Caco-2 (cell line): ENCODE results near the gene TRIM61. TPM values are rescaled to one million over a fixed set of nuclear protein-coding genes. Genes with fewer than 3 reads are reported as not detected.

Experiments used
- BruUV-seq: library from RNA; stranded (reverse); fragments of 400-500 nt; replicated peaks from 2 replicates; lab custom pipeline; 2021; lab: Mats Ljungman, UMichigan
- CTCF ChIA-PET: fragments of 300-600 bp; sonication (Branson Sonifier 250); formaldehyde crosslinking; loops from one replicate; lab custom pipeline; 2022; ENCODE audit warnings: antibody characterized with exemption; lab: Charles Lee
- POLR2A ChIA-PET: fragments of 300-600 bp; sonication (Branson Sonifier 250); formaldehyde crosslinking; loops from one replicate; lab custom pipeline; 2022; ENCODE audit warnings: antibody characterized with exemption; lab: Charles Lee
- DNase-seq, 2 experiments: peaks; one replicate each; pipeline versions ENCODE4 v3.0.0 to v3.0.0-alpha.2; 2020 to 2022
- H3K27me3 ChIP-seq: replicated peaks from 2 replicates; pipeline ENCODE4 v1.6.0; 2011; ENCODE audit warnings: low read length; ENCODE audit not compliant: control insufficient read depth, insufficient read depth
- H3K36me3 ChIP-seq: 2 replicates; pipeline ENCODE4 v1.5.1; 2011; ENCODE audit warnings: low read length; ENCODE audit not compliant: control insufficient read depth, insufficient read depth
- H3K4me1 ChIP-seq: fragments of 250-450 bp; sonication (Bioruptor Pico); 2 replicates; pipeline ENCODE4 v1.5.1; 2020; ENCODE audit warnings: mild to moderate bottlenecking
- H3K4me3 ChIP-seq: 2 replicates; pipeline ENCODE4 v1.5.1; 2011; ENCODE audit warnings: low read depth, mild to moderate bottlenecking, control low read depth, low read length
- H3K9me3 ChIP-seq: fragments of 250-450 bp; sonication (Bioruptor Pico); 2 replicates; pipeline ENCODE4 v1.5.1; 2020; ENCODE audit warnings: mild to moderate bottlenecking, moderate library complexity
- H3K27ac Mint-ChIP-seq: one replicate; pipeline ENCODE4 v1.8.0; 2022; ENCODE audit warnings: mixed read lengths; ENCODE audit not compliant: unreplicated experiment
- H3K27me3 Mint-ChIP-seq: one replicate; pipeline ENCODE4 v1.8.0; 2022; ENCODE audit warnings: mixed read lengths; ENCODE audit not compliant: insufficient read depth, unreplicated experiment
- H3K36me3 Mint-ChIP-seq: one replicate; pipeline ENCODE4 v1.8.0; 2022; ENCODE audit warnings: mild to moderate bottlenecking, mixed read lengths; ENCODE audit not compliant: insufficient read depth, unreplicated experiment
- H3K4me1 Mint-ChIP-seq: one replicate; pipeline ENCODE4 v1.8.0; 2022; ENCODE audit warnings: low read depth, mixed read lengths; ENCODE audit not compliant: unreplicated experiment
- H3K4me3 Mint-ChIP-seq: one replicate; pipeline ENCODE4 v1.8.0; 2022; ENCODE audit warnings: mild to moderate bottlenecking, moderate library complexity, mixed read lengths; ENCODE audit not compliant: unreplicated experiment
- H3K9me3 Mint-ChIP-seq: one replicate; pipeline ENCODE4 v1.8.0; 2022; ENCODE audit warnings: mixed read lengths; ENCODE audit not compliant: unreplicated experiment
- intact Hi-C: fragments of 100-400 bp; cut with micrococcal nuclease; formaldehyde crosslinking; loops from one replicate; pipeline ENCODE4 v1.10.0; 2022; ENCODE audit not compliant: unreplicated experiment
- total RNA-seq: library from RNA; stranded (reverse); gene quantifications from 2 replicates; pipeline ENCODE4 v1.2.3, GENCODE V29; 2022
- TF ChIP-seq, protein P1 (sequence below), 2 experiments: fragments of 200-600 bp in 1 of 2; IDR thresholded peaks; 1 replicate in 1 of 2; 2 replicates in 1 of 2; pipeline versions ENCODE4 v1.5.1 to v1.8.0; 2011 to 2022; ENCODE audit warnings: antibody characterized with exemption in 1 of 2, control low read depth in 1 of 2, inconsistent platforms in 1 of 2, low read depth in 1 of 2, low read length in 1 of 2, mild to moderate bottlenecking in 1 of 2, moderate library complexity in 1 of 2; ENCODE audit not compliant: insufficient read depth in 1 of 2, severe bottlenecking in 1 of 2, unreplicated experiment in 1 of 2

Gene TRIM61
- total RNA-seq, 1 experiment from 2014 or later = not detected

DNA sequence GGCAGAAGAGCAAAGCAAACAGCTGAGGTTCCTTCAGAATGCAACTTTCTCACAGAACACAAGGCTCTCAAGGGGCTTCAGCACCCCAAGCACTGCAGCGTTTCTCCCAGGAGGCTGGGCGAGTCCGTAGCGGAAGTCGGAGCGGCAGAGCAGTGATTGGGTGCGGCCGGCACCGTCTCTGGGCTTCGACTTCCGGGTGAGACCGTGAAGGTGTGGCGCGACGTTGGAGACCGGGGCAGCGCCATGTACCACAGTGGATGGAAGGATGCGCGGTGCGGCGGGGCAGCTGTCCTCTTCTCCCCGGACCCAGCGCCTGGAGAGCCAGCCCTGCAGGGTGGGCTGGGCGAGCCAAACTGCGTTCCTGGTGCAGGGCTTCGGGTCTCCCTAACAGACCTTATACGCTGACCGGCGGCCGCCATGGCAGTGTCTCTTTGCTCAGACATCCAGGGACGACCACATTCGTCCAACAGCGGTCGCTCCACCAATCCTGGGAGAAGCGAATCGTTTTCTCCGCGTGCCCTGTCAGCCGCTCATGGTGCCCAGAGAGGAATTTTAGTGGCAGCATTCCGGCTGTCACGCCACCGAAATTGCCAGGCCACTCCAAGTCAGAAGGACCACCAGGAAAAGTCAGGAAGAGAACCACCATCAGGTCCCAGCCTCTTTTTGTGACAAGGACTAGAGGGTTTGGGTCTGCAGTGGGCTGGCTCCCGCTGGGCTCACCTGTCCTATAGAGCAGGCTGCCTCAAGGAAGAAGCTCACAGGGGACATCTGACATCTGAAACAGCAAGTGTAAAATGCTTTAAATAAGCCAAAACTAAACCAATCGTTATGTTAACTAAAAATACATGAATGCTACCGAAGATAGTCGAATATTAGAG, 20.5 kb downstream of the TRIM61 start:
- no peaks in the 10 kb centered on the region for H3K9me3 ChIP-seq
- H3K4me3 ChIP-seq = no peak overlapping the region
- no peaks in the 10 kb centered on the region for H3K27me3 ChIP-seq
- Mint-ChIP-seq H3K4me3 (no peak overlapping the region), H3K4me1 (peaks cover 13% of the 10 kb centered on the region), H3K36me3 (no peaks in the 10 kb centered on the region), H3K27ac (no peak overlapping the region), H3K27me3 (no peaks in the 10 kb centered on the region), H3K9me3 (no peaks in the 10 kb centered on the region)
- intact Hi-C loops = no loop called here
- TF ChIP-seq, protein P1, sequence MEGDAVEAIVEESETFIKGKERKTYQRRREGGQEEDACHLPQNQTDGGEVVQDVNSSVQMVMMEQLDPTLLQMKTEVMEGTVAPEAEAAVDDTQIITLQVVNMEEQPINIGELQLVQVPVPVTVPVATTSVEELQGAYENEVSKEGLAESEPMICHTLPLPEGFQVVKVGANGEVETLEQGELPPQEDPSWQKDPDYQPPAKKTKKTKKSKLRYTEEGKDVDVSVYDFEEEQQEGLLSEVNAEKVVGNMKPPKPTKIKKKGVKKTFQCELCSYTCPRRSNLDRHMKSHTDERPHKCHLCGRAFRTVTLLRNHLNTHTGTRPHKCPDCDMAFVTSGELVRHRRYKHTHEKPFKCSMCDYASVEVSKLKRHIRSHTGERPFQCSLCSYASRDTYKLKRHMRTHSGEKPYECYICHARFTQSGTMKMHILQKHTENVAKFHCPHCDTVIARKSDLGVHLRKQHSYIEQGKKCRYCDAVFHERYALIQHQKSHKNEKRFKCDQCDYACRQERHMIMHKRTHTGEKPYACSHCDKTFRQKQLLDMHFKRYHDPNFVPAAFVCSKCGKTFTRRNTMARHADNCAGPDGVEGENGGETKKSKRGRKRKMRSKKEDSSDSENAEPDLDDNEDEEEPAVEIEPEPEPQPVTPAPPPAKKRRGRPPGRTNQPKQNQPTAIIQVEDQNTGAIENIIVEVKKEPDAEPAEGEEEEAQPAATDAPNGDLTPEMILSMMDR (IDR thresholded peaks at IDR 0.05; ENCODE audit: insufficient read depth in 1 of 2, low read depth in 1 of 2, low read length in 1 of 2, severe bottlenecking in 1 of 2, unreplicated experiment in 1 of 2) = no peak
- no TSS peak for BruUV-seq
- POLR2A ChIA-PET = no interaction called here
- no peak for DNase-seq
- H3K36me3 ChIP-seq = no peaks in the 10 kb centered on the region
- H3K4me1 ChIP-seq = peaks cover 7% of the 10 kb centered on the region
- CTCF ChIA-PET = no interaction called here

DNA sequence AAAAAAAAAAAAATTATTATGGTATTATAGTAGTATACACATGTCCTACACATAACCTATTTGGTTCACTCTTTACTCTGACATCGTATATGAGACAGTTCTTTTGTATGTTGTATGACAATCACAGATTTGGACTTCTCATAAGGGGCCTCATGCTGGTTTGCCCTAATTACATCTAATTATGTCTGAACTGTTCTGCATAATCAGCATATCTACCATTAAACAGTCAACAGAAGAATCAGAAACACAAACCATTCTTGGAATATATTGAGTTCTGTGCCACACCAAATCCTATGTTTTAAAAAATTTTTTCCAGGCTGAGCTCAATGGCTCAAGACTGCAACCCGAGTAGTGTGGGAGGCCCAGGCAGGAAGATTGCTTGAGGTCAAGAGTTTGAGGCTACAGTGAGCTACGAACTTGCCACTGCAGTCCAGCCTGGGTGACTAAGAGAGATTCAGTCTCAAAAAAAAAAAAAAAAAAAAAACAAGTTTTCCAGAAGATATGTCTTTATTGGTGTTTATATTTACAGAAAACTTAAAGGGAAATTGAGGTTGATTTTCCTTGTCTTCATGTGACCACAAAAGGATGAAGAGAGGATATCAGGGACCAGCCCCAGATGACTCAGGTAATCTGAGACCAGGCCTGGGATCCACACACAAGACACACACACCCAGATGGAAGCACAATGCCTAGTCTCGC, 22.2 kb downstream of the TRIM61 start:
- Histone ChIP-seq H3K4me3 (no peak overlapping the region), H3K9me3 (no peaks in the 10 kb centered on the region), H3K27me3 (no peaks in the 10 kb centered on the region), H3K4me1 (peaks cover 7% of the 10 kb centered on the region), H3K36me3 (no peaks in the 10 kb centered on the region)
- DNase-seq = no peak
- Mint-ChIP-seq H3K27me3 (no peaks in the 10 kb centered on the region), H3K9me3 (no peaks in the 10 kb centered on the region), H3K36me3 (no peaks in the 10 kb centered on the region), H3K27ac (no peak overlapping the region), H3K4me3 (no peak overlapping the region), H3K4me1 (peaks cover 13% of the 10 kb centered on the region)
- intact Hi-C loops = no loop called here
- no TSS peak for BruUV-seq
- ChIA-PET POLR2A (no interaction called here), CTCF (interaction anchor here (0.6 kb wide), 1 partner anchor 133 kb away, joined by 3 read pairs; no protein-coding TSS in a partner anchor)
- TF ChIP-seq, protein P1 (IDR thresholded peaks at IDR 0.05; ENCODE audit: insufficient read depth in 1 of 2, low read depth in 1 of 2, low read length in 1 of 2, severe bottlenecking in 1 of 2, unreplicated experiment in 1 of 2) = no peak

DNA sequence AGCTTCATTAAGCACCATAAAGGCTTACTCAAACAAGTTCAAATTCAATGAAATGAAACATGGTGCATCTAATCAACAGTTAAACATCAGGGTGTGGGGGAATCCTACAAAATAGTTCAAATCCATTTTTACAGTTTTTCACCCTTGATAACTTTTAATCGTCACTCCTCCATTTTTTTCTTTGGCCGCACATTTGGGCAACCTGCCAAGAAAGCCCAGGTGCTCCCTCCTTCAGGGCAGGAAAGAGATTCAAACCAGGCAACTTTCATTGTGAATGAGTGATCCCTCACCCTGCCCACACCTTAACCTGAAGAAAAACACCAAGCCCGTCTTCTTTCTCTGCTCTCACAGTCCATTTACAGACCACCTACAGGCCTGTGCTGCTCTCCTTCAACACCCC, 24.9 kb downstream of the TRIM61 start:
- ChIA-PET CTCF (no interaction called here), POLR2A (no interaction called here)
- H3K36me3 ChIP-seq = no peaks in the 10 kb centered on the region
- H3K27ac Mint-ChIP-seq = no peak overlapping the region
- TF ChIP-seq, protein P1 (IDR thresholded peaks at IDR 0.05; ENCODE audit: insufficient read depth in 1 of 2, low read depth in 1 of 2, low read length in 1 of 2, severe bottlenecking in 1 of 2, unreplicated experiment in 1 of 2) = no peak
- no peak overlapping the region for H3K4me3 ChIP-seq
- DNase-seq = no peak
- no TSS peak for BruUV-seq
- no peaks in the 10 kb centered on the region for H3K27me3 ChIP-seq
- H3K4me1 ChIP-seq = no peaks in the 10 kb centered on the region
- H3K9me3 Mint-ChIP-seq = no peaks in the 10 kb centered on the region
- no peaks in the 10 kb centered on the region for H3K9me3 ChIP-seq
- peaks cover 3% of the 10 kb centered on the region for H3K27me3 Mint-ChIP-seq
- H3K4me3 Mint-ChIP-seq = no peak overlapping the region
- intact Hi-C loops = no loop called here
- no peaks in the 10 kb centered on the region for H3K36me3 Mint-ChIP-seq
- H3K4me1 Mint-ChIP-seq = no peaks in the 10 kb centered on the region
